ENCODE results near the gene TRAPPC10.

The TRAPPC10 gene, protein sequence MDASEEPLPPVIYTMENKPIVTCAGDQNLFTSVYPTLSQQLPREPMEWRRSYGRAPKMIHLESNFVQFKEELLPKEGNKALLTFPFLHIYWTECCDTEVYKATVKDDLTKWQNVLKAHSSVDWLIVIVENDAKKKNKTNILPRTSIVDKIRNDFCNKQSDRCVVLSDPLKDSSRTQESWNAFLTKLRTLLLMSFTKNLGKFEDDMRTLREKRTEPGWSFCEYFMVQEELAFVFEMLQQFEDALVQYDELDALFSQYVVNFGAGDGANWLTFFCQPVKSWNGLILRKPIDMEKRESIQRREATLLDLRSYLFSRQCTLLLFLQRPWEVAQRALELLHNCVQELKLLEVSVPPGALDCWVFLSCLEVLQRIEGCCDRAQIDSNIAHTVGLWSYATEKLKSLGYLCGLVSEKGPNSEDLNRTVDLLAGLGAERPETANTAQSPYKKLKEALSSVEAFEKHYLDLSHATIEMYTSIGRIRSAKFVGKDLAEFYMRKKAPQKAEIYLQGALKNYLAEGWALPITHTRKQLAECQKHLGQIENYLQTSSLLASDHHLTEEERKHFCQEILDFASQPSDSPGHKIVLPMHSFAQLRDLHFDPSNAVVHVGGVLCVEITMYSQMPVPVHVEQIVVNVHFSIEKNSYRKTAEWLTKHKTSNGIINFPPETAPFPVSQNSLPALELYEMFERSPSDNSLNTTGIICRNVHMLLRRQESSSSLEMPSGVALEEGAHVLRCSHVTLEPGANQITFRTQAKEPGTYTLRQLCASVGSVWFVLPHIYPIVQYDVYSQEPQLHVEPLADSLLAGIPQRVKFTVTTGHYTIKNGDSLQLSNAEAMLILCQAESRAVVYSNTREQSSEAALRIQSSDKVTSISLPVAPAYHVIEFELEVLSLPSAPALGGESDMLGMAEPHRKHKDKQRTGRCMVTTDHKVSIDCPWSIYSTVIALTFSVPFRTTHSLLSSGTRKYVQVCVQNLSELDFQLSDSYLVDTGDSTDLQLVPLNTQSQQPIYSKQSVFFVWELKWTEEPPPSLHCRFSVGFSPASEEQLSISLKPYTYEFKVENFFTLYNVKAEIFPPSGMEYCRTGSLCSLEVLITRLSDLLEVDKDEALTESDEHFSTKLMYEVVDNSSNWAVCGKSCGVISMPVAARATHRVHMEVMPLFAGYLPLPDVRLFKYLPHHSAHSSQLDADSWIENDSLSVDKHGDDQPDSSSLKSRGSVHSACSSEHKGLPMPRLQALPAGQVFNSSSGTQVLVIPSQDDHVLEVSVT

GRCh38 chr21:44011579-44012473, at the start of gene TRAPPC10:
TRAPPC10 (plus strand) TSS chr21:44012309; CDS start chr21:44012494, 185 bp downstream.
- DNase-seq (ENCODE audit: insufficient read length, low spot score) (peak; percentile 62), FAIRE-seq (no peak)
- no peak for TF ChIP-seq CTCF (IDR thresholded peaks at IDR 0.05; ENCODE audit: insufficient read depth, missing control alignments)

GRCh38 chr21:43965911-43966585, 46.1 kb upstream of the TRAPPC10 start:
- FAIRE-seq = no peak
- DNase-seq (ENCODE audit: insufficient read length, low spot score) = no peak
- no peak for TF ChIP-seq CTCF (IDR thresholded peaks at IDR 0.05; ENCODE audit: insufficient read depth, missing control alignments)

DNA sequence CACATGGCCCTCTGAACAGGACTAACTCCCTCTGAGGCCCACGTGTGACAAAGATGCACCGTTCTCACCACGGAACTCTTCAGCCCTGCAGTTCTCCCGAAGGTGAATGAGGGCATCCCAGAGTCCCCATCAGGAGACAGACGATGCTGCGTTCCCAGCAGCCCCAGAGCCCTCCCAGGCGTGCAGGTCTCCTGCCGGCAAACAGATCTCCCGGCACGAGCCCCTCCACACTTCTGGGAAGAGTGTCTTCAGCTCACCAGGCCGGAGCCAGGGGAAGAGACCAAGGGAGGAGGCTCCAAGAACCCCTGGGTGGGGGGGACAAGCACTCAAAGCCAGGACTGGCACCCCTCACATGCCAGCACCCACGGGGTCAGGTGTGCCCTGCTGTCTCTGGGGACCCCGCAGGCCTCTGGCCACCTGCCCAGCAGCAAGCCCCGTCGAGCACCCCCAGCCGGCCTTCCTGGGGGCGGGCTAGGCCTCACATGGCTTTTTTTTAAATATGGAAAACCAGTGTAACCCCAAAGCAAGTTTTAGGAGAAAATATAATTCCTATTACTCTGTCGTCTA, 45.1 kb upstream of the TRAPPC10 start:
- DNase-seq (ENCODE audit: insufficient read length, low spot score) (no peak), FAIRE-seq (no peak)
- no peak for TF ChIP-seq CTCF (IDR thresholded peaks at IDR 0.05; ENCODE audit: insufficient read depth, missing control alignments)

DNA sequence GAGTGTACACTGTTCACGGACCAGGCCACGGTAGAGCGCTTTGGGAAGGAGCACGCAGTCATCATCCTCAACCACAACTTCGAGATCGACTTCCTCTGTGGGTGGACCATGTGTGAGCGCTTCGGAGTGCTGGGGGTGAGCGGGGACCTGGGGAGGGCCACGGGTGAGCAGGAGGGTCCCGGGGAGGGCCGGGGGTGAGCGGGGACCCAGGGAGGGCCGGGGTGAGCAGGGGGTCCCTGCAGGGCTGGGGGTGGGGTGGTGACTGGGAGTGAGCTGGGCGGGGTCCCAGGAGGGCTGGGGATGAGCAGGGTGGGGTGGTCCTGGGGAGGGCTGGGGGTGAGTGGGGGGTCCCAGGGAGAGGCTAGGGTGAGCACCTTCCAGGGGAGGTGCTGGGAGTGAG, 44.1 kb upstream of the TRAPPC10 start:
- no peak for FAIRE-seq
- no peak for TF ChIP-seq CTCF (IDR thresholded peaks at IDR 0.05; ENCODE audit: insufficient read depth, missing control alignments)
- DNase-seq (ENCODE audit: insufficient read length, low spot score) = no peak

- no peak for DNase-seq (ENCODE audit: insufficient read length, low spot score)
- FAIRE-seq = no peak
- no peak for TF ChIP-seq CTCF (IDR thresholded peaks at IDR 0.05; ENCODE audit: insufficient read depth, missing control alignments)
Observed at GRCh38 chr21:43968410-43969114, 43.5 kb upstream of the TRAPPC10 start.
